Hematopoietic multipotent progenitor cell treated with erythropoietin and hydrocortisone succinate and interleukin-3 and kit ligand, for 17 days (in vitro differentiated cells): ENCODE measurements around the gene DYNC1I1.

Experiments used
- DNase-seq: peaks from one replicate; pipeline ENCODE4 v3.0.0-alpha.2; 2015; ENCODE audit warnings: low spot score

DYNC1I1 gene

DNA sequence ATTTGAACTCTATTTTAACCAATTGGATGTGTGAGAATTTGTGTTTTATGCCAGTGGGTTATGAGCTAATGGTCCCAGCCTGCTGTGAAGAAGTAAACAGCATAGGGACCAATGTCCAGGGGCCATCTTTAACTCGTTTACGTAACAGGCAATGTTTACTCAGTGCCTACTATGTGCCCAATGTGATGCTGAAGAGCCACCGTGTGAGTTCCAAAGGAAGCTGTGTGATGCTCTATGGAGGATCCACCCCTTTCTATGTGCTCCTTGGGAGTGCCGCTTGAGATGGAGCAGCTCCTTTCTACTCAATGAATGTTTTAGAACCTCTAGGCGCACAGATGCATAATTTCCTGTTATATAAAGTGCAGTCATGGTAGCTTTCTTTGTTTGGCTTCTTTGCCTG lies 21.3 kb downstream of the DYNC1I1 start:
- DNase-seq, result no peak

DNA sequence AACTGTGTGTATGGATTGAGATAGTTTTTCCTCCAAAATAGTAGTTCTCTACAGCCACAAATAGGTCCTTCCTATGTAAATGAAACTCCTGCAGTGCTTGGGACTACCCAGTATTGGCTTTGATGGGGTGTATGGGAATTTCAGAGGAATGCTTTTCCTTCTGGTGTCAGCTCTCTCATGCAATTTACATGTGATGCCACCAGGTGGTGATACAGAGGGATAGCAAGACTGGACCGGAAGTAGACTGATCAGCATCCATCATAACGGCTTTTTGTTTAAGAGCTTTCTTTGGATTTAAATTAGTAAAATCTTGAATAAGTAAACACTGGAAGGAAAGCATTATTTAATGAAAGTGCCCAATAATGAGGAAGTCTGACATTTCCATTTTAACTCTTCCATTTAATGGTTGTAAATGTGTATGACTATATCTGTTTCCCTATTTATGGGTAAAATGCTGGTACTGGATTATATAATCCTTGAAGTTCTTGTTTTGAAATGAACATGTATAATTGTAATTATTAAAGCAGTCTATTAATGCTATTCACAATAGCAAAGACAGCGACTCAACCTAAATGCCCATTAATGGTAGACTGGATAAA lies 22.7 kb downstream of the DYNC1I1 start:
- no peak for DNase-seq

- DNase-seq, result no peak
These were observed 24.3 kb downstream of the DYNC1I1 start for GRCh38 chr7:95796617-95797016.

DNA sequence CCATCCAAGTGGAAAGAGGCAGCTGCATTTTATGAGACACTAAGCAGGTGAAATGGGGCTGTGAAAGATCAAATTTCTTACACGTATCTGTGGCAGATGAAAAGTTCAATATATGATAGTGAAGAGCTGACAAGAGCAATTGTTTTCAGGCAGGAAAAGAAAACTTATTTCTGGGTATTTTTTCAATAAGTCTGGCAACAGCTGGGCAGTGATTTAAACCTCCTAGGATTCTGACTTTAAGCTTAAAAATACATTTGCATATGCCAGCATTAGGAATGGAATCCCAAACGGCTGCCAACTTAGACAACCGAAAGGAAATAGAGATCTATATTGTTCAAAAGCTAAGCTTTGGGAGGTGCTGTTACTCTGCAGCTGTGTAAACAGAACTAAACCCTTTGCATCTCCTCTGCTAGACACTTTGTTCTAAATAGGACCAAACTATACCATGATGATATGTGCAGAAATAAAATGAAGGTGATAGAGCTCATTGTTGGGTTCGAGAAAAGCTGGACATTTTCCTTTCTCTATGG lies 26.1 kb downstream of the DYNC1I1 start:
- no peak for DNase-seq

- no peak for DNase-seq
These were observed 28.4 kb downstream of the DYNC1I1 start for GRCh38 chr7:95800787-95801186.

GRCh38 chr7:95802270-95802669 lies 29.9 kb downstream of the DYNC1I1 start:
- DNase-seq, result no peak

DNA sequence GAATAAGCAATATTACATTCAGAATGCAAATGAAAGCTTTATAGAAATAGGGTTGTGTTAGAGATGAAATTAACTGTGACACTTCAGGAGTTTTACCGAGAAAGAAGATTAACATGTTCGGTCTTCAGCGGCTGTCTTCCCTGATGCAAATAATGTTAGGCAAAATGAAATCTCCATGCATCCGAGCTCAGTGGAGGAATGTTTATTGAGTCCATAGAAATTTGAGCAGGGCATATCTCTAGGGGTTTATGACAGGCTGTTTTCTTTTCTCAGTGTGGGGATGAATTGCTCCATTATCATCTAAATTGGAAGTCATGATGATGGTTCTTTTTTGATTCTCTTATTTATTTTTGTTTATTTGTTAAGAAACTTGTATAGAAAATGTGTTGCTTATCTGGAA lies 31.7 kb downstream of the DYNC1I1 start:
- no peak for DNase-seq

- DNase-seq, result no peak
These were observed 33.6 kb downstream of the DYNC1I1 start for GRCh38 chr7:95805909-95806308.

DNA sequence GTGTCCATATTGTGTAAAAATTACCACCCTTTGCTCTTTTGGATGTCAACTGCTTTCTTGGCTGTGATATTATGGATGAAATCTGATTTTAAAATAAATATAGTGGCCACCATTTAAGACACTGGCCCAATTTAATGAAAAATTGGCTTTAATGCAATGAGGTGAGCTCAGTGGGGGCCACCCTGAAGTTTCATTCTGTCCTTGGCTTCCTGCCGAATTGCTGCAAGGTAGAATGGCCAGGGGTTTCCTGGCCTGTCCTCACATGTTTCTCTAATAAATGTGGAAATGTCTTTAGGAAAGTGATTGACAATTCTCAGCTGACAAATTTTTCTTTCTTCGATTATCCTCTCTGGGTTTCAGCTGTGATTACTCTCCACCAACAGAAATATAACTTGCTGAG lies 36.0 kb downstream of the DYNC1I1 start:
- no peak for DNase-seq

- DNase-seq, result no peak
These were observed 39.6 kb downstream of the DYNC1I1 start for GRCh38 chr7:95811846-95812445.

GRCh38 chr7:95814721-95815120 lies 42.4 kb downstream of the DYNC1I1 start:
- no peak for DNase-seq

GRCh38 chr7:95817866-95818640 lies 45.7 kb downstream of the DYNC1I1 start:
- DNase-seq, result no peak

- no peak for DNase-seq
These were observed 48.4 kb downstream of the DYNC1I1 start for GRCh38 chr7:95820778-95821177.

DNA sequence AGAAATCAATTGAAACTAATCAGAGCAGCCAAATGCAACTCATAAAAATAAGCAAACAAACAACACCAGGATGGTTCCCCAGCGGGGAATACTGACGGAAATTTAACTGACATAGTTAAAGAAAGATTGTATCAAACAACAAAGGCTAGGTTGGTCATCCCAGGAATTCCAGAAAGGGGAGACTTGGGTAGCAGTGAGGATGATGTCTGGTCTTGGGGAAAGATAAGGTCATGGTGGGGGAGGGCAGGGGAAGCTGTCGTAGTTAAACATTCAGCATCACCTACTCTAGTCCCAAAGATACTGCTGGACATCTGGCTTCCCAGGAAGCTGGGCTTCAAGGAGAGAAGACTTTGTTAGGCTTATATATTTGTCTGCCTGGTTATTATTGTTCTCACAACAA lies 50.4 kb downstream of the DYNC1I1 start:
- no peak for DNase-seq

- DNase-seq, result no peak
These were observed 52.3 kb downstream of the DYNC1I1 start for GRCh38 chr7:95824616-95825015.

GRCh38 chr7:95828824-95829790 lies 56.8 kb downstream of the DYNC1I1 start:
- no peak for DNase-seq

GRCh38 chr7:95840953-95841950 lies 68.9 kb downstream of the DYNC1I1 start:
- DNase-seq, result no peak

DNA sequence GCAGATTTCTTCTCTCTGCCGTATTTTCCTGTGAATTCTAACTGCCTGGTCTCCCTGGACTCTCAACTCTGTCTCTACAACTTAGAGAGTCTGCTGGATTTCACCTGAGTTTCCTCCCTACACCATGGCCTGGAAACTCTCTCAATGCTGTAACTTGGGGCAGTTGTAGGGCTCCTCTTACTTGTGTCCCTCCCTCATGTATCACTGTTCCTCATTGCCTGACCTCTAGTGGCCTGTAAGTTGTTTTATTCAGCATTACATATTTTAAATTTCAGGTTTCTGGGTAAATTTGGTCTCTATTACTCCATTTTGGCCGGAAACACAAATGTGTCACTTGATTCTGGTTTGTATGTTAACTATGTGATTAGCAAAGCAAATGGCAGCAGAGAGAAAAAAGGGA lies 70.9 kb downstream of the DYNC1I1 start:
- no peak for DNase-seq

DNA sequence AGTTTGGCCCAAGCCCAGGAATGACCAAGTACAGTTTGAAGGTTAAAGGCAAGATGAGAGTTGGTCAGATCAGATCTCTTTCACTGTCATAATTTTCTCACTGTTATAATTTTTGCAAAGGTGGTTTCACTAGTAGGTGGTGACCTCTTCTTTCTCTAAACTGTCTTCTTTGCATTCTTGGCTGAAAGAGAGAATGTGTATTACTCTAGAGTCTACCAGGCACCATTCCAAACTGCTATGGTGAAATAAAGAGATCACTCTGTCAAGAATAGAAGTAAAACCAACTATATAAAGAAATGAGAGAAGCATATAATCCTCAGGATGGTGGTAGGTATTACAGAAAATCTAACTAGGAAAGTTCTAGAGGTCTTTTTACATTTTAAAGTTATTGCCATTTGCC lies 72.7 kb downstream of the DYNC1I1 start:
- no peak for DNase-seq

- no peak for DNase-seq
These were observed 74.7 kb downstream of the DYNC1I1 start for GRCh38 chr7:95847061-95847460.

- DNase-seq, result no peak
These were observed 87.1 kb downstream of the DYNC1I1 start for GRCh38 chr7:95859429-95859828.
